Choroid plexus epithelial cell (primary cell): ENCODE data around the gene CLSTN2.

Experiments used
- DNase-seq: peaks from one replicate; pipeline ENCODE4 v3.0.0-alpha.2; 2010; ENCODE audit warnings: low read depth
- H3K4me3 ChIP-seq: 2 replicates; pipeline ENCODE4 v1.5.1; 2011; ENCODE audit warnings: low read depth, mild to moderate bottlenecking, control low read depth, low read length, moderate library complexity
- CTCF ChIP-seq: conservative IDR thresholded peaks from 2 replicates; pipeline ENCODE4 v1.5.1; 2011; ENCODE audit warnings: low read depth, mild to moderate bottlenecking, control low read depth, inconsistent platforms, low read length, moderate library complexity

CLSTN2 gene

GRCh38 chr3:139975594-139976365 is 40.8 kb downstream of the CLSTN2 start:
- TF ChIP-seq CTCF: no peak
- no peak overlapping the region for H3K4me3 ChIP-seq
- DNase-seq: no peak

- H3K4me3 ChIP-seq: no peak overlapping the region
- TF ChIP-seq CTCF: no peak
- no peak for DNase-seq
These were observed 44.0 kb downstream of the CLSTN2 start for GRCh38 chr3:139978966-139979365.

- H3K4me3 ChIP-seq: no peak overlapping the region
- TF ChIP-seq CTCF: no peak
- no peak for DNase-seq
These were observed 45.0 kb downstream of the CLSTN2 start for GRCh38 chr3:139979991-139980390.

- no peak overlapping the region for H3K4me3 ChIP-seq
- peak; percentile 35 for DNase-seq
- peak; percentile 47 for TF ChIP-seq CTCF
These were observed 47.4 kb downstream of the CLSTN2 start for GRCh38 chr3:139982404-139982803.

- no peak for DNase-seq
- H3K4me3 ChIP-seq: no peak overlapping the region
- TF ChIP-seq CTCF: no peak
These were observed 50.6 kb downstream of the CLSTN2 start for GRCh38 chr3:139985576-139985975.

- H3K4me3 ChIP-seq: no peak overlapping the region
- DNase-seq: no peak
- no peak for TF ChIP-seq CTCF
These were observed 52.9 kb downstream of the CLSTN2 start for GRCh38 chr3:139987908-139988307.
